Uterus (tissue), 4 donors: ENCODE data around the gene SEL1L2. TPM values are rescaled to one million over a fixed set of nuclear protein-coding genes. Genes with fewer than 3 reads are reported as not detected.
A peak's percentile ranks its signal among the peaks of the same experiment; 100 is the strongest.

Experiments
- DNase-seq, 2 donors: peaks; one replicate each; pipeline ENCODE4 v3.0.0-alpha.2; 2019 to 2020
- H3K27ac ChIP-seq, 2 donors: fragments of 200-600 bp; sonication (generic); 1 replicate in 1 of 2; 2 replicates in 1 of 2; pipeline ENCODE4 v1.5.1; 2016 to 2018
- H3K27me3 ChIP-seq, 2 donors: fragments of 200-600 bp; sonication (generic); one replicate each; pipeline ENCODE4 v1.5.1; 2018 to 2019; ENCODE audit warnings: control low read depth in 1 of 2
- H3K36me3 ChIP-seq, 2 donors: fragments of 200-600 bp; sonication (generic); one replicate each; pipeline ENCODE4 v1.5.1; 2019; ENCODE audit warnings: control low read depth in 1 of 2
- H3K4me1 ChIP-seq, 2 donors: fragments of 200-600 bp; sonication (generic); one replicate each; pipeline ENCODE4 v1.5.1; 2018 to 2019; ENCODE audit warnings: control low read depth in 1 of 2
- H3K4me3 ChIP-seq, 2 donors: fragments of 200-600 bp; sonication (generic); 1 replicate in 1 of 2; 2 replicates in 1 of 2; pipeline ENCODE4 v1.5.1; 2018 to 2019; ENCODE audit warnings: mild to moderate bottlenecking in 1 of 2
- H3K9me3 ChIP-seq, 2 donors: fragments of 200-600 bp; sonication (generic); one replicate each; pipeline ENCODE4 v1.5.1; 2019; ENCODE audit warnings: control low read depth in 1 of 2
- POLR2A ChIP-seq, 2 donors: fragments of 450-650 bp; IDR thresholded peaks; one replicate each; pipeline ENCODE4 v1.6.1; 2016; ENCODE audit warnings: antibody characterized with exemption in 2 of 2, mild to moderate bottlenecking in 1 of 2, moderate library complexity in 1 of 2
- intact Hi-C: fragments of 100-400 bp; cut with DNase I; formaldehyde crosslinking; loops from one replicate; pipeline ENCODE4 v1.15.1; 2023; ENCODE audit warnings: low total_unique reads
- total RNA-seq, 4 donors: library from RNA; depleted of rRNA in 3 of 4; stranded (reverse); fragments of >200 nt in 3 of 4; gene quantifications; one replicate each; pipeline versions ENCODE4 v1.1.0 to v1.2.4, GENCODE V29; 2014 to 2023
- TF ChIP-seq, protein P1 (sequence below), 4 experiments: fragments of 200-600 bp in 2 of 4; fragments of 450-650 bp in 2 of 4; sonication (generic) in 2 of 4; IDR thresholded peaks; one replicate each; pipeline ENCODE4 v1.5.1; 2016 to 2019; ENCODE audit warnings: antibody characterized with exemption in 4 of 4, mild to moderate bottlenecking in 2 of 4, moderate library complexity in 1 of 4
- donor health status: DM: yes; HTN: yes; CAD: no.

Gene SEL1L2
- total RNA-seq, 4 donors from 2014 or later: 1.0 to 3.8 (median 2.3) TPM

DNA sequence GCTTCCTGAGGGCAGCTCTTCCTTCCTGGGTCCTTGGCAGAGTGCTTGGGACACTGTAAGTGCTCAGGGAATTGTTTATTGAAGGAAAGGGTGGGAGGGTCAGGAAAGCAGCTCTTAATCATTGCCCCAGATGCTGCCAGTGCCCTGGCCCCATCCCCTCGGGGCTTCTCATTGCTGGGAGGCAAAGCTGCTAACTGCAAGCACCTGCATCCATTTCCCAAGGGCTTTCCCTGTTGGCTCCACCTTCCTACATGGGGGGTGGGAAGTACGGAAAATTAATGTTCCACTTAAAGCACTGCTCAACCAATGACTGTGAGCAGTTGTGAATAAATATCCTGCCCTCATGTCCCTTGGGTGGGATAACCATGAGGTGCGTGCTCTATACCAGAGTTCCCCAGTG lies 149.2 kb downstream of the SEL1L2 start:
- intact Hi-C loops: no loop called here
- Histone ChIP-seq H3K4me1 (no peaks in the 10 kb centered on the region), H3K27me3 (no peaks in the 10 kb centered on the region), H3K27ac (no peak overlapping the region), H3K9me3 (no peaks in the 10 kb centered on the region), H3K4me3 (no peak overlapping the region), H3K36me3 (no peaks in the 10 kb centered on the region)
- DNase-seq: no peak
- TF ChIP-seq POLR2A (IDR thresholded peaks at IDR 0.05): no peak
- TF ChIP-seq, protein P1, sequence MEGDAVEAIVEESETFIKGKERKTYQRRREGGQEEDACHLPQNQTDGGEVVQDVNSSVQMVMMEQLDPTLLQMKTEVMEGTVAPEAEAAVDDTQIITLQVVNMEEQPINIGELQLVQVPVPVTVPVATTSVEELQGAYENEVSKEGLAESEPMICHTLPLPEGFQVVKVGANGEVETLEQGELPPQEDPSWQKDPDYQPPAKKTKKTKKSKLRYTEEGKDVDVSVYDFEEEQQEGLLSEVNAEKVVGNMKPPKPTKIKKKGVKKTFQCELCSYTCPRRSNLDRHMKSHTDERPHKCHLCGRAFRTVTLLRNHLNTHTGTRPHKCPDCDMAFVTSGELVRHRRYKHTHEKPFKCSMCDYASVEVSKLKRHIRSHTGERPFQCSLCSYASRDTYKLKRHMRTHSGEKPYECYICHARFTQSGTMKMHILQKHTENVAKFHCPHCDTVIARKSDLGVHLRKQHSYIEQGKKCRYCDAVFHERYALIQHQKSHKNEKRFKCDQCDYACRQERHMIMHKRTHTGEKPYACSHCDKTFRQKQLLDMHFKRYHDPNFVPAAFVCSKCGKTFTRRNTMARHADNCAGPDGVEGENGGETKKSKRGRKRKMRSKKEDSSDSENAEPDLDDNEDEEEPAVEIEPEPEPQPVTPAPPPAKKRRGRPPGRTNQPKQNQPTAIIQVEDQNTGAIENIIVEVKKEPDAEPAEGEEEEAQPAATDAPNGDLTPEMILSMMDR (IDR thresholded peaks at IDR 0.05): no peak

DNA sequence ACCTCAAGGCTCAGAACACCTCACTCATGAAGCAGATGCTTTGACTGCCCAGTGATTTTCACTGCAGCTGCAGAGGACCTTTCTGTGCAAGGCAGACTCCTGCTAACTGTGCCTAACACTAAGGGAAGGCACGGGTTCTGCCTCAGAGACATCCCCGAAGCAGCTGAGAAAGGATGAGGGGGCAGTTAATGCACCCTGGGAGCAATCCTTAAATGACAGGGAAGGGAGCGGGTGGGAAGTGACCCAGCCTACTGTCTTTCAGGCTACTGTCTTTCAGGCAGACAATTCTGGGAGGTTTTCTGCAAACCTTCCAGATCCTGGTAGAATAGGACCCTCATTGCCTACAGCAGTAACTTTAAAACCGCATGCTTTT lies 150.3 kb downstream of the SEL1L2 start:
- Histone ChIP-seq H3K9me3 (no peaks in the 10 kb centered on the region), H3K27me3 (no peaks in the 10 kb centered on the region), H3K27ac (no peak overlapping the region), H3K4me1 (no peaks in the 10 kb centered on the region), H3K4me3 (no peak overlapping the region), H3K36me3 (no peaks in the 10 kb centered on the region)
- intact Hi-C loops: no loop called here
- no peak for DNase-seq
- no peak for TF ChIP-seq POLR2A (IDR thresholded peaks at IDR 0.05)
- TF ChIP-seq, protein P1 (IDR thresholded peaks at IDR 0.05): no peak

DNA sequence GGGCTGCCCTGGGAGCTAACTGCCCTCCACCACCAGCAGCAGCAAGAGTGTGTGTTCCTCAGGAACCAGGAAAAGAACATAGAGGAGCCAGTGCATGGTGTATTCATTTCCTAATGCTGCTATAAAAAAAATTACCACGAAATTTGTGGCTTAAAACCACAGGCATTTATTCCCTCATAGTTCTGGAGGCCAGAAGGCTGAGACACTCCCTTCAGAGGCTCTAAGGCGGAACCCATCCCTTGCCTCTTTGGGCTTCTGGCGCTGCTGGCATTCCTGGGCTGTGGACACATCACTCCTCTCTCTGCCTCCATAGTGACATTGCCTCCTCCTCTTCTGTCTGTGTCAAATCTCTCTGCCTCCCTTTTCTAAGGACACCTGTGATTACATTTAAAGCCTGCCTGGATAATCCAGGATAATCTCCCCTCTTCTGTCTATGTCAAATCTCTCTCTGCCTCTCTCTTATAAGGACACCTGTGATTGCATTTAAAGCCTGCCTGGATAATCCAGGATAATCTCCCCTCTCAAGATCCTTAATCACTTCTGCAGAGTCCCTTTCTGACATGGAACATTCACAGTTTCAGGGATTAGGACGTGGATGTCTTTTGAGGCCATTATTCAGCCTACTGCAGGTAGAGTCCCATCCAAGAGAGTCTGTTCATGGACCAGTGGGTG lies 150.9 kb downstream of the SEL1L2 start:
- Histone ChIP-seq H3K27me3 (no peaks in the 10 kb centered on the region), H3K27ac (peak overlapping the region in 1 of 2 donors; percentile 64), H3K9me3 (no peaks in the 10 kb centered on the region), H3K4me3 (no peak overlapping the region), H3K36me3 (no peaks in the 10 kb centered on the region), H3K4me1 (no peaks in the 10 kb centered on the region)
- DNase-seq: no peak
- TF ChIP-seq, protein P1 (IDR thresholded peaks at IDR 0.05): no peak
- TF ChIP-seq POLR2A (IDR thresholded peaks at IDR 0.05): no peak
- intact Hi-C loops: no loop called here

DNA sequence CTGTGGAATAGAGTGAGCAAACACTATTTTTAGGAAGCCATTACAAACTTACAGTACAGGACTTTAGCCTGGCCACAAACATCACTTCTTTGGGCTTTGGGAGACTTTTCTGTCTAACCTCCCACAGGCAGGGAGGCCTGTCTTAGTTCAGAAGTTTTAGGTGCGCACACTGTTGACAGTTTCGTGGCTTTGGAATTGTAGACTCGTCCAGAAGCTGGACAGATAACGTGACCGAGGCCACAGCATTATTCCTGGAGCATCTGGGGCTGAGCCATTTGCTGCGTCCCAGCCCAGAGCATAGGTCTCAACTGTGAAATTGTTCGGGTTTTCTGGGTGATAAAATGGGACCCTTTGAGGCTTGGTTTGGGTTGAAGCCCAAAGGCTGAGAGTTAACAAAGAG lies 151.8 kb downstream of the SEL1L2 start:
- Histone ChIP-seq H3K4me3 (no peak overlapping the region), H3K9me3 (no peaks in the 10 kb centered on the region), H3K4me1 (no peaks in the 10 kb centered on the region), H3K27ac (peak overlapping the region; percentile 35 to 64), H3K27me3 (no peaks in the 10 kb centered on the region), H3K36me3 (no peaks in the 10 kb centered on the region)
- TF ChIP-seq, protein P1 (IDR thresholded peaks at IDR 0.05): no peak
- TF ChIP-seq POLR2A (IDR thresholded peaks at IDR 0.05): no peak
- no peak for DNase-seq
- intact Hi-C loops: no loop called here

DNA sequence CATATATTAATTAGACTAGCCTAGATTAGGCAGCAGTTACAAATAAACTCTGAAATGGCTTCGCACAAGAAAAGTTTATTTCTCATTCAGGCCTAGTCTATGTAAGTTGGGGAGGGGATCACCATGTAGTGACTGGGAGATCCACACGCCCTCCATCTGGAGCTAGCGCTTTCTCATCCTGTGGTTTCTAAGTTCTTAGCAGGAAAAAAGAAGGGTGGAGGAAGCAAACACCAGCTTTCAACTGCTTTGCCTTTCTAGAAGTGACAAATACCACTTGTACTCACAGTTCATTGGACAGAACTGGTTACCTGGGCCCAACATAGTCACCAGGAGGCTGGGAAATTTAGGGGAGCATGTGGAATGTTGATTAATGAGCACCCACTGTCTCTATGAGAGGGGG lies 158.9 kb downstream of the SEL1L2 start:
- no peak overlapping the region for H3K4me3 ChIP-seq
- DNase-seq: no peak
- intact Hi-C loops: no loop called here
- no peak overlapping the region for H3K27ac ChIP-seq
- H3K4me1 ChIP-seq: no peaks in the 10 kb centered on the region
- TF ChIP-seq POLR2A (IDR thresholded peaks at IDR 0.05): no peak
- TF ChIP-seq, protein P1 (IDR thresholded peaks at IDR 0.05): no peak
- H3K27me3 ChIP-seq: no peaks in the 10 kb centered on the region
- no peaks in the 10 kb centered on the region for H3K36me3 ChIP-seq
- no peaks in the 10 kb centered on the region for H3K9me3 ChIP-seq
